Measurements from ENCODE around the gene PCBP3.

- TF ChIP-seq CTCF (IDR thresholded peaks at IDR 0.05; ENCODE audit: low read depth, low read length) (no peak), POLR2A (IDR thresholded peaks at IDR 0.05; ENCODE audit: extremely low read depth, insufficient read length) (no peak), MYC (IDR thresholded peaks at IDR 0.05; ENCODE audit: low read depth, low read length) (no peak), MAX (IDR thresholded peaks at IDR 0.05; ENCODE audit: low read depth, low read length) (peak; percentile 25; the same call in 1 of the 2 replicates)
These were observed 337.9 kb downstream of the PCBP3 start, which contains the start of gene COL6A1 for GRCh38 chr21:45981151-45982091.
